HG02610 (cell line): Measurements from ENCODE around the gene FXYD2.

Experiments
- ATAC-seq: cut with Tn5 transposase; IDR thresholded peaks from one replicate; pipeline ENCODE4 v1.9.1; 2021; ENCODE audit warnings: mild to moderate bottlenecking, moderate library complexity; ENCODE audit not compliant: unreplicated experiment

The FXYD2 gene

GRCh38 chr11:117859061-117859460 lies 34.5 kb upstream of the FXYD2 start:
- ATAC-seq = no peak

- ATAC-seq = no peak
Measured at GRCh38 chr11:117857734-117858414, 33.3 kb upstream of the FXYD2 start.

GRCh38 chr11:117855912-117856651 lies 31.5 kb upstream of the FXYD2 start:
- no peak for ATAC-seq

- ATAC-seq = no peak
Measured at GRCh38 chr11:117855186-117855845, 30.8 kb upstream of the FXYD2 start.

GRCh38 chr11:117852309-117852708 lies 27.8 kb upstream of the FXYD2 start:
- no peak for ATAC-seq

- ATAC-seq = no peak
Measured at GRCh38 chr11:117851852-117852251, 27.3 kb upstream of the FXYD2 start.

GRCh38 chr11:117851106-117851505 lies 26.6 kb upstream of the FXYD2 start:
- ATAC-seq = no peak

GRCh38 chr11:117849781-117850414 lies 25.4 kb upstream of the FXYD2 start:
- ATAC-seq = no peak

GRCh38 chr11:117843666-117844484 lies 19.3 kb upstream of the FXYD2 start:
- no peak for ATAC-seq

- no peak for ATAC-seq
Measured at GRCh38 chr11:117842131-117842941, 17.8 kb upstream of the FXYD2 start.

GRCh38 chr11:117841551-117842031 lies 17.0 kb upstream of the FXYD2 start:
- ATAC-seq = no peak

GRCh38 chr11:117840881-117841550 lies 16.5 kb upstream of the FXYD2 start:
- ATAC-seq = no peak

GRCh38 chr11:117839936-117840813 lies 15.6 kb upstream of the FXYD2 start:
- no peak for ATAC-seq

GRCh38 chr11:117839380-117839881 lies 14.9 kb upstream of the FXYD2 start:
- ATAC-seq = no peak

GRCh38 chr11:117838901-117839300 lies 14.4 kb upstream of the FXYD2 start:
- ATAC-seq = no peak

GRCh38 chr11:117837791-117838190 lies 13.2 kb upstream of the FXYD2 start:
- no peak for ATAC-seq

GRCh38 chr11:117837070-117837776 lies 12.7 kb upstream of the FXYD2 start:
- ATAC-seq = no peak
